Right kidney (tissue), 1 donor: ENCODE measurements around the gene ST6GAL1.

Experiments
- DNase-seq: peaks from one replicate; pipeline ENCODE4 v3.0.0-alpha.2; 2016

The ST6GAL1 gene

GRCh38 chr3:187112934-187113793 is 182.8 kb downstream of the ST6GAL1 start:
- DNase-seq: no peak

DNA sequence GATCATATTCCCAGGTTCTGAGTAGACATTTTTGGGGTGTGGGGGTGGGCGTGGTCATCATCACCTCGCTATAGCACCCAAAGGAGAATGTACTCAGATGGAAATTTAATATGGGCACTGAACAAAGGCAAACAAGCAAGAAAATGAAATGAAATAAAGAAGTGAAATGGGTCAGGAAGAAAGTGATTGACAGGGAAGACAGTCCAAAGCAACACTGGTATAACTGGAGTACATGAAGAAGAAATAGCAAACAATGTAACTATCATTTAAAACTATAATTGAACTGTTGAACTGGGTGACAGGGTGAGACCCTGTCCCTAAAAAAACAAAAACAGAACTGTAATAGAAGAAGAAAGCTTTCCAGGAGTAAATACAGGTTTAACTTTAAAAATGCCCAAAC is 184.2 kb downstream of the ST6GAL1 start:
- DNase-seq: no peak

DNA sequence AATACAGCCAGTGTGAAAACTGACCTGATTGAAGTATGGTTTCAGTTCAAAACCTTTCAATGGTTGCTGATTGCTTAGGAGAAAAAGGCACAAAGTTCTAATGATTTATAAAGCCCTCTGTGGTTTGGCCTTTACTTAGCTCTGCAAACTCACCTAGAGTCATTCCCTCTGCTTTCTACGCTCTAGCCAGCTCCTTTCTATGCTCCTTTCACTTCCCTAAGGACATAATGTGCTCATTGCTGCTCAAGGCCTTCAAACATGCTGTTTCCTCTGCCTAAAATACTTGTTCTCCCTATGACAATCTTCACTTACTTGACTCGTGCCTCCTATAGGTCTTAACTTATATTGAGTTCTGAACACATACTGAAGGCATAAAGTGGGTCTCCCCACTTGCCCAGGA is 190.0 kb downstream of the ST6GAL1 start:
- no peak for DNase-seq

DNA sequence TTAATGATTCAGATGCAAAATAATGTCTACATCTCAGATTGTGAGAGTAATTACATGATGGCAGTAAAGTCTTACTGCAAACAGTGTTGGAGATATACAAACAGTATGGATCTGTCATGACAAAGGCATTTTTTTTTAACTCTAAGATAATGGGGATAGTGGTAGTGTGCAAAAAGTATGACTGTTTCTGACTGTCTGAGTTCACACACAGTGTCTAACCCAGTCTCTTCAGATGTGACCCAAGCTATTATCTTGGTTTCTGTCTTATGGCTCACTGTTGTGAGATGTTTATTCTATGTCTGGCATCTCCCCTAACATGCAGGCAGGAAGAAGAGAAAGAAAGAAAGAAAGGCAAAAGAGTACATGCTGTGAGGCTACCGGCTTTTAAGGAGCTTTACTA is 191.9 kb downstream of the ST6GAL1 start:
- DNase-seq: no peak

DNA sequence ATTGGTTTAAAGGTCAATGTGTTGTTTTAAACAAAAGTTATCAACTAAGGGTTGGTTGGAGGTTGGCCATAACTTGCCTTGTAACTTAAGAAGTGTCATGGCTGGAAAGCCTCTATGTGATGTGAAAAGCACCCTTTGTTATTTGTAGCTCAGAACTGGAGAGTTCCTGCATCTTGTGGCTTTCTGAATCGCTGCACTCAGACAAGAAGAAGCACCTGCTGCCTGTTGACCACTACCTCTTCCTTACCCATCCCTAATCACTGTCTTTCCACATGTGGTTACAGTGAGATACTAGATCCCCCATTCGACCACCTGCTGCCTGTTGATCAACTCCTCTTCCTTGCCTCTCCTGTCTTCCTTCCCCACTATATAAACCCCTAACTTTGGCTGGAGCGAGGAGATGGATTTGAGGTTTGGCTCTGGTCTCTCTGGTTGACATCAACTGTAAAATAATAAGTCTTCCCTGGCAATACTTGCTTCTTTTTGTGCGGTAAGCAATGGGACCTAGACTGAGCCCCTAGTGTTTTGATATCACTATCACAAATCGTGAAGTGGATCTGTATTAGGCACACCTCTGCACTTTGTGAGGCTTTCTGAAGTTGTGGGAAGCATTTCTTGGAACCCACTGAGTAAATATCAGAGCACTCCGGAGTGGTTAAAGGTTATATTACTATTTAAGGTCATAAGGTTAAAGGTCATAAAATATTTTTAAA is 195.1 kb downstream of the ST6GAL1 start:
- no peak for DNase-seq
